Limb (tissue), 2 donors: ENCODE data around the gene DNAI7.

ENCODE experiments used
- DNase-seq, 2 donors: peaks; one replicate each; pipeline ENCODE4 v3.0.0-alpha.2; 2016; ENCODE audit errors: extremely low spot score in 2 of 2

The DNAI7 gene

DNA sequence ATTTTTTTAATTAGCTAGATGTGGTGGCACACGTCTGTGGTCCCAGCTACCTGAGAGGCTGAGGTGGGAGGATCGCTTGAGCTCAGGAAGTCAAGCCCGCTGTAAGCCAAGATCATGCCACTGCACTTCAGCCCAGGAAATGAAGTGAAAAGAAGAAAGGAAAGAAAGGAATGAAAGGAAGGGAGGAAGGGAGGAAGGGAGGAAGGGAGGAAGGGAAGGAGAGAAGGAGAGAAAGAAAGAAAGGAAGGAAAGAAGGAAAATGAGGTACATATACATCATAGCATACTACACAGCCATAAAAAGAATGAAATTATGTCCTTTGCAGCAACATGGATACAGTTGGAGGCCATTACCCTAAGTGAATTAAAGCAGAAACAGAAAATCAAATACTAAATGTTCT is 12.2 kb downstream of the DNAI7 start:
- no peak for DNase-seq

DNA sequence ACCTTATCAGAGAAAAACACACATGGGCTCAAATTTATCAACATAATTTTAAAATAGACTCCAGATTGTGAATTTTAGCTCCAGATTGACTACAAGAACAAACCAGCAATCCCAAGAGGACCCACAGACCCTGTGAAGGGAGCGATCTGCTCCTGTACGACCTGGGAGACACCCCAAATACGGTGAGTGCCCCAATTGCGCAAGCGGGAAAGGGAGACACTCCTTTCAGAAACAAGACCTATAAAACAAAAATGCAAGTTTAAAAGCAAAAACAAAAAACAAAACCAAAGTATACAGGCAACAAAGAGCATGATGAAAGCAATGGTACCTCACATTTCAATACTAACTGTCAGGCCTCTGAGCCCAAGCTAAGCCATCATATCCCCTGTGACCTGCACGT is 32.1 kb downstream of the DNAI7 start:
- DNase-seq = no peak

- DNase-seq = no peak
Observed at GRCh38 chr12:25156061-25156460, 38.9 kb downstream of the DNAI7 start.

DNA sequence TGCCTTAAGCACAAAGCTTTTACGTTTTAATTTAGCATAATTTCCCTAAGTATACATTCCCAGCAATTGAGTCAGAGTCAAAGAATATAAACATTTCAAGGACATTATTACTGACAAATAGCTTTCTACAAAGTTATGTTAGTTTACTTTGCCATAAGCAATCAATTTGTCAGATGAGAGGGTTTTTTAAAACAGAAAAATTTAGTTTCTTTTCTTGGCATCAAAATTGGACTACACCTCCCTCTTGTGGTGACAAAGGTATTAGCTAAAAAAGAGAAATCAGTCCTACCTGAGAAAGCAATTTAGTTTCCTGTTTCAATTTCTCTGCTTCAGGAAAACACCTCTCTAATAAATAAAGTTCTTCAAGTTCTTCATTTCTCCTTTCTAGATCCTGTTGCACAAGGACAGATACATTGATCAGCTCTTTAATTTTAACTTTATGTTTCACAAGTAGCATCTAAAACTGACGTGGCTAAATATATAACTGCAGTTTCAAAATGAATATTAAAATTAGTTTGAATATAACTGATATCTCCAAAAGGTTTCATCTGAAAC is 39.9 kb downstream of the DNAI7 start:
- DNase-seq = peak in 1 of 2 donors; percentile 52

DNA sequence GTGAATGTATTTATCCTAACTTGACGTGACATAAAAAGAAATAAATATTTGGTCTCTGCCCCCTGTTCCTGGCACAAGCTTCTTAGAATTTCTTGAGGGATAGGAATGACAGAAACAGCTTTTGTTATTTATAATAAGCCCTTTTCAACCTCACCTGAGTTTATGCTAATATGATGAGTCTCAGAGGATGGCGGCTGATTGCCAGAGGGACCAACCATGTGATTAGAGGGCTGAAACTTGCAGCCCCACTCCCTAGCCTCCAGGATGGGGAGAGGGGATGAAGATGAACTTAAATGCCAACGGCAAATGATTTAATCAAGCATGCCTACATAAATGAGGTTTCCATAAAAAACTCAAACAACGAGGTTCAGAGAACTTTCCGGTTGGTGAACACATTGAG is 42.9 kb downstream of the DNAI7 start:
- DNase-seq = no peak

- peak; percentile 38 to 73 for DNase-seq
Observed at GRCh38 chr12:25151476-25151875, 43.5 kb downstream of the DNAI7 start.

DNA sequence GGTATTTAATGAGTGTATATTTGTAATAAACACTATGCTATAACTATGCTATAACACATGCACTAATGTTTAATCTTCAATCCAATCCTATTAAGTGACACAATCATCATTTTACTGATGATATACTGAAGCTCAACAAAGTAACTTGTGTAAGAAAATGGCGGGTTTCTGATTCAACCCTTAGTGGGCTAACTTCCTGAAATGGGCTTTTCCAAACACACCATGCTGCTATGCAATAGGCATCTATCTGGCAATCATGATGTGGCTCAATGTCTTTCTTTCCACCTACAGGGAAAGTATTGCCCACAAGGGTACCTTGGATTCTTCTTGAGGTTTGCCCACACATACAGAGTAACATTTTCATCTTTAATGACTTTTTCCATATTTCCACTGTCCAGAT is 48.3 kb downstream of the DNAI7 start:
- no peak for DNase-seq

GRCh38 chr12:25135531-25136154 is 59.3 kb downstream of the DNAI7 start:
- DNase-seq = no peak

DNA sequence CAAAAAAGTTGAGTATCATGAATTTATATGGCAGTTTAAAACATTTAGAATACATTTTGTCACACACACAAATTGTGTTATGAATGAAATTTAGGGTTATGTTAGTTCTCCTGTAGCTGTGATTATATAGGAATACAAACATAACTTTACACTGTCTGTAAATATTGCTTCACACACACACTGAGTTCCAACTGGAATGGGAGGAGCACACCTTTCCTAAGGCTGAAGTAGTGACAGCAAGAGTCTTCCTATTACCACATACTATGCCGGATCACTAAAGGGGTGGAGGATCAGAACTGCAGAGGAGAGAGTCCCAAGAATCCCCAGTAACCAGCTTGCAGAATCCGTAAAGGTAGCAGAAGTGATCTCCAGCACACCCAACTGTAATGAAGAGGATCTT is 63.7 kb downstream of the DNAI7 start:
- no peak for DNase-seq

- peak in 1 of 2 donors; percentile 56 for DNase-seq
Observed at GRCh38 chr12:25130741-25131188, 64.2 kb downstream of the DNAI7 start.

GRCh38 chr12:25126746-25127145 is 68.2 kb downstream of the DNAI7 start:
- no peak for DNase-seq

DNA sequence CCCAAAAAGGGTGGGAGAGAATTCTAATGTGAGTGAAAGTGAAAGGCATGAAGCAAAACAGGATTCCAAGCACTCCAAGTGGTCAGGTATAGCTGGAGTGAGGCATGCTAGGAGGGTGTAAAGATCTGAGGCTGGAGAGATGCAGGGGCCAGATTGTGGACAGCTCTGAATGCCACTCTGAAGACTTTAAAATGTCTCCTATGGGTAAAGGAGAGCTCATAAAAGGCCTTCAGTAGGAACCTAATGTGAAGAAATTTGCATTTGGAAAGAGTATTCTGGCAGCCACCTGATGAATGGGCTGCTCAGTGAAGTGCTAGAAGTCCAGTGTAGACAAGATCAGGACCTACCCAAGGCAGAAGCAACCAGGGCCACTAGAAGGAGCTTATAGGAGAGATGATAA is 68.9 kb downstream of the DNAI7 start:
- no peak for DNase-seq

DNA sequence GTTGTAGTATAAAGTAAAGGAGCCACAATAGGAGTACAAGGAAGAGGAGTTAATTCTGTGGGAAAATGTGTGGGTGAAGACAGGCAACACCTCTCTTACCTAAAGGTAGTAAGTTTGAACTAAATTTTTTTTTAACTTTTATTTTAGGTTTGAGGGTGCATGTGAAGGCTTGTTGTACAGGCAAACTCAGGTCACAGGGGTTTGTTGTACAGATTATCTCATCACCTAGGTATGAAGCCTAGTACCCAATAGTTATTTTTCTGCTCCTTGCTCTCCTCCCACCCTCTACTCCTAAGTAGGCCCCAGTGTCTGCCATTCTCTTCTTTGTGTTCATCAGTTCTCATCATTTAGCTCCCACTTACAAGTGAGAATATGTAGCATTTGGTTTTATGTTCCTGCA is 70.5 kb downstream of the DNAI7 start:
- DNase-seq = no peak

DNA sequence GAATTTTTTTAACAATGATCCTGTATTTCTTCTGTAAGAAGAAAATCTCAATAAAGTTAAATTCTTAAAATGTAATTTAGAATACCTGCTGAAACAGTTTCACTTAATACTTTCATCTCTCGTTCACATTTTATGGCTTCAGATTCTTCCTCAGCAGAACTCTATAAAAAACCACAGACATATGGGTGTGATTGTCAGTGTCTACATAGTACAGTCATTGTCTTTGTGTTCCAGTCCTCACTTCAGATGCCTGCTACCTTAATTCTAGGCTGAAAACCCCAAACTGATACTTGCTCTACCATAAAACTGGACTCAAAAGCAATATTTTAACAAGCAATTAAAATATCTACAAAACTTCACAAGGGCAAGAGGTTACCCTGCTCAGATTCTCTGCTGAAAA is 71.8 kb downstream of the DNAI7 start:
- DNase-seq = no peak

DNA sequence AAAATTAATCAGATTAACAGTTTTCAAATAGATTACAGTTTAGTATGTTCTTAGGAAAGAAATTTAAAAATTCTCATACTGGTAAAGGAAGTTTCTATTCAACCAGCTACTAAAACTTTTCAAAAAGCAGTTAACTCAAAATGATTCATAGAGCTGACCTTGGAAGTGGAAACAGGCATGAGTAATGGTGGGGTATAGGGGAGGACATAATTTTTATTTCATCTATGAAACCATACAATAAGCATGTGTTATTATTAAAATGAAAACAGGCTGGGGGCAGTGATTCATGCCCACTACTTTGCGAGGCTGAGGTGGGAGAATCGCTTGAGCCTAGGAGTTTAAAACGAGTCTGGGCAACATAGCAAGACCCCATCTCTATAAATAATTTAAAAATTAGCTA is 73.0 kb downstream of the DNAI7 start:
- no peak for DNase-seq

- DNase-seq = no peak
Observed at GRCh38 chr12:25121110-25121509, 73.8 kb downstream of the DNAI7 start.

GRCh38 chr12:25119020-25119419 is 75.9 kb downstream of the DNAI7 start:
- no peak for DNase-seq

GRCh38 chr12:25115677-25116076 is 79.3 kb downstream of the DNAI7 start:
- DNase-seq = no peak

DNA sequence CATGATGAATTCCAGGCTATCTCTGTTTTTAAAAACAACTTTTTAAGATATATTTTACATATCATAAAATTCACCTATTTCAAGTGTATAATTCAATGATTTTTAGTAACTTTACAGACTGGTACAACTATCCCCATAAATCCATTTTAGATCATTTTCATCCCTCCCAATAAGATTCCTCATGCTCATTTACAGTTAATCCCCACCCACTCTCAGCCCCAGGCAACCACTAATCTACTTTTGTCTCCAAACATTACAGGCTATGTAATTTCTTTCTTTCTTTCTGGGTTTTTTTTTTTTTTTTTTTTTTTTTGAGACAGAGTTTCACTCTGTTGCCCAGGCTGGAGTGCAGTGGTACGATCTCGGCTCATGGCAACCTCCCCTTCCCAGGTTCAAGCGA is 81.3 kb downstream of the DNAI7 start:
- DNase-seq = no peak

DNA sequence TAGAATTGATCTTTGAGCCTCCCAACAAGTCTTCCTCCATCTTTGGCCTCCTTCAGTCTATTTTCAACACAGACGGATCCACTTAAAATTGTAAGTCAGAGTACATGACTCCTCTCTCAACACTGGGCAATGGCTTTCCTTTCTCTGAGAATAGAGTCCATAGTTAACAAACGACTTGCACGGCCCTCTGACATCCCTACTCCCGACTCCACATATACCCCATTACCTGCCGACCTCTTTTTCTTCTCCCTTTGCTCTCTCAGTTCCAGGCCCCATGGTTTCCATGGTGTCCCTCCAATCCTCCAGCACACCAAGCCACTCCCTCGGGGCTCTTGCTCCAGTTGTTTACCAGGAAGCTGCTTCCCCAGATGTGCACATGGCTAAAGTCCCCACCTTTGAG is 84.7 kb downstream of the DNAI7 start:
- no peak for DNase-seq

DNA sequence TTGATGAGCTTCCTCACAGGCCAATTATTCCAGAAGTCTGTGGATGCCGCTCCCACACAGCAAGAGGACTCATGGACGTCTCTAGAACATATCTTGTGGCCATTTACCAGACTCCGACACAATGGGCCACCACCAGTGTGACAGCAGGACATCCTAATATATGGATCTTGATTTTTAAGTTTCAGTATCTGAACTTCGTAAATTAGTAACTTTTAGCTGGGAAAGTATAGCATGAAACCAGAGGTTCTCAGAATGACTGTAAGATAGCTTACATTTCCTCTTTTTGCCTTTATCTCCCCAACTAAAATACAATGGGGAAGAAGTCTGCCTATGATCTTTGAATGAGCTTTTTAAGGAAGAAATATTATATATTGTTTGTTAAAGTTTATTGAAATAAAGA is 87.0 kb downstream of the DNAI7 start:
- DNase-seq = no peak

GRCh38 chr12:25106818-25107217 is 88.1 kb downstream of the DNAI7 start:
- DNase-seq = no peak

DNA sequence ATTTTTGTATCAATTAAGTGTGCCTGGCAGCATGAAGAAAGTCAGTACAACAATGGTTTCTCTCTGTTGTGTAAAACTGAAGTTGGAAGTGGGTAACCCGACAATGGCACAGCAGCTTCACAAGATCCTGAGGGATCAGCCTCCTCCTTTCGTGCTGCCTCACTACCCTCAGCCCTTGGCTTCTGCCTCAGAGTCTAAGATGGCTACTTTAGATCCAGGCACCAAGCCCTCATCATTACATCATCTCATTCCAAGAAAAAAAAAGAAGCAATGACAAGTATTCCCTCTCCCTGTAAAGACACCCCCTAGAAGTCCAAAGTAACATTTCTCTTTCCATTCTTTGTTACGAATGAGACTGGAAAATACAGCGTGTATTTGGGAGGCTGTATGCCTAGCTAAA is 92.6 kb downstream of the DNAI7 start:
- DNase-seq = no peak

GRCh38 chr12:25101092-25101445 is 93.9 kb downstream of the DNAI7 start:
- DNase-seq = no peak
